WTC11 (cell line): ENCODE data around the gene AGAP5.
"Not testable (repeated sequence)": the region's sequence is repeated elsewhere in the genome, so short reads cannot be mapped to it uniquely, and the experiment has no call there.

Experiments
- AR ChIP-seq: fragments of 250-450 bp; sonication (Bioruptor Pico); IDR thresholded peaks from 2 replicates; pipeline ENCODE4 v1.9.0; 2021; ENCODE audit warnings: mild to moderate bottlenecking
- CREB1 ChIP-seq: sonication (generic); formaldehyde crosslinking; IDR thresholded peaks from 2 replicates; pipeline ENCODE4 v1.8.0; 2023; ENCODE audit warnings: mild to moderate bottlenecking, missing genetic modification reagents
- CTCF ChIP-seq: fragments of 200-600 bp; IDR thresholded peaks from 2 replicates; pipeline ENCODE4 v1.8.0; 2022; ENCODE audit warnings: antibody characterized with exemption
- E2F1 ChIP-seq: sonication (generic); formaldehyde crosslinking; IDR thresholded peaks from 2 replicates; pipeline ENCODE4 v1.8.0; 2022; ENCODE audit warnings: mild to moderate bottlenecking, missing genetic modification reagents
- E2F4 ChIP-seq: sonication (generic); formaldehyde crosslinking; IDR thresholded peaks from 2 replicates; pipeline ENCODE4 v1.8.1; 2022; ENCODE audit warnings: low read depth, mild to moderate bottlenecking, moderate library complexity, missing genetic modification reagents, borderline replicate concordance
- FOXJ3 ChIP-seq: sonication (generic); formaldehyde crosslinking; IDR thresholded peaks from 2 replicates; pipeline ENCODE4 v1.9.0; 2021; ENCODE audit warnings: missing genetic modification reagents, mild to moderate bottlenecking, borderline replicate concordance
- GRHL2 ChIP-seq: fragments of 250-450 bp; sonication (Bioruptor Pico); IDR thresholded peaks from 2 replicates; pipeline ENCODE4 v1.8.0; 2022; ENCODE audit warnings: mild to moderate bottlenecking, moderate library complexity; ENCODE audit not compliant: insufficient replicate concordance, severe bottlenecking
- JAZF1 ChIP-seq: fragments of 250-450 bp; sonication (Bioruptor Pico); IDR thresholded peaks from 2 replicates; pipeline ENCODE4 v1.9.0; 2021; ENCODE audit warnings: moderate library complexity, mild to moderate bottlenecking, inconsistent platforms
- MAX ChIP-seq: sonication (generic); formaldehyde crosslinking; IDR thresholded peaks from 2 replicates; pipeline ENCODE4 v1.8.0; 2022; ENCODE audit warnings: mild to moderate bottlenecking, missing genetic modification reagents
- NR3C1 ChIP-seq: sonication (generic); formaldehyde crosslinking; conservative IDR thresholded peaks from 2 replicates; pipeline ENCODE4 v1.8.1; 2023; ENCODE audit warnings: low read depth, mild to moderate bottlenecking, missing genetic modification reagents
- PRDM15 ChIP-seq: sonication (generic); formaldehyde crosslinking; IDR thresholded peaks from 2 replicates; pipeline ENCODE4 v1.8.0; 2022; ENCODE audit warnings: missing genetic modification reagents
- TP53 ChIP-seq: sonication (generic); formaldehyde crosslinking; IDR thresholded peaks from 2 replicates; pipeline ENCODE4 v1.8.1; 2023; ENCODE audit warnings: mild to moderate bottlenecking, missing genetic modification reagents
- USF1 ChIP-seq: sonication (generic); formaldehyde crosslinking; IDR thresholded peaks from 2 replicates; pipeline ENCODE4 v1.8.0; 2022; ENCODE audit warnings: mild to moderate bottlenecking, missing genetic modification reagents
- USF2 ChIP-seq: sonication (generic); formaldehyde crosslinking; IDR thresholded peaks from 2 replicates; pipeline ENCODE4 v1.8.1; 2023; ENCODE audit warnings: mild to moderate bottlenecking, missing genetic modification reagents, moderate library complexity

GRCh38 chr10:73687641-73688040 lies 10.3 kb downstream of the AGAP5 start:
- TF ChIP-seq E2F4; CTCF; NR3C1 (CRISPR knock-in tag); CREB1 (CRISPR knock-in tag); FOXJ3; PRDM15 (CRISPR knock-in tag); USF2; JAZF1; TP53 (CRISPR knock-in tag); USF1 (CRISPR knock-in tag); MAX (CRISPR knock-in tag); GRHL2 (CRISPR knock-in tag); AR (CRISPR knock-in tag); E2F1: not testable (repeated sequence)
